SU-DHL-6 (cell line): ENCODE results near the gene CLDN11.

Experiments
- H2AFZ ChIP-seq: fragments of 200-600 bp; sonication (generic); 2 replicates; pipeline ENCODE4 v1.6.1; 2014; ENCODE audit warnings: low read depth, mild to moderate bottlenecking, moderate library complexity, mixed read lengths, antibody characterized with exemption, low read length; ENCODE audit not compliant: severe bottlenecking
- H3F3A ChIP-seq: fragments of 200-600 bp; shearing (Covaris generic); 2 replicates; pipeline ENCODE4 v1.6.0; 2016; ENCODE audit warnings: antibody characterized with exemption, mild to moderate bottlenecking; ENCODE audit not compliant: insufficient read depth
- H3K27ac ChIP-seq: fragments of 200-600 bp; sonication (generic); 2 replicates; pipeline ENCODE4 v1.5.1; 2016; ENCODE audit warnings: low read depth, mild to moderate bottlenecking, low read length, moderate library complexity, mixed read lengths
- H3K27me3 ChIP-seq: fragments of 200-600 bp; sonication (generic), shearing (Covaris generic); 2 replicates; pipeline ENCODE4 v1.6.0; 2014; ENCODE audit warnings: mild to moderate bottlenecking, low read length
- H3K36me3 ChIP-seq: fragments of 200-600 bp; sonication (generic); 2 replicates; pipeline ENCODE4 v1.6.1; 2014; ENCODE audit warnings: mild to moderate bottlenecking, low read length, mixed read lengths
- H3K4me2 ChIP-seq: fragments of 300-600, 200-600 bp; shearing (Covaris generic), sonication (generic); 2 replicates; pipeline ENCODE4 v1.6.0; 2014; ENCODE audit warnings: low read length, low read depth, mild to moderate bottlenecking; ENCODE audit not compliant: poor library complexity, severe bottlenecking
- H3K4me3 ChIP-seq: fragments of 200-600 bp; sonication (generic); 2 replicates; pipeline ENCODE4 v1.5.1; 2014; ENCODE audit warnings: antibody characterized with exemption, low read length, mild to moderate bottlenecking, mixed read lengths; ENCODE audit not compliant: insufficient read depth, poor library complexity, severe bottlenecking
- H3K79me2 ChIP-seq: fragments of 200-600 bp; sonication (generic); 2 replicates; pipeline ENCODE4 v1.6.1; 2014; ENCODE audit warnings: mild to moderate bottlenecking, low read length, moderate library complexity; ENCODE audit not compliant: insufficient read depth
- H3K9ac ChIP-seq: fragments of 200-600 bp; sonication (generic); 2 replicates; pipeline ENCODE4 v1.7.0; 2014; ENCODE audit warnings: mild to moderate bottlenecking, low read length
- H3K9me2 ChIP-seq: fragments of 200-600 bp; sonication (generic); replicated peaks from 2 replicates; pipeline ENCODE4 v1.6.1; 2014; ENCODE audit warnings: low read length; ENCODE audit not compliant: insufficient read depth
- H3K9me3 ChIP-seq: fragments of 200-600 bp; sonication (generic); 2 replicates; pipeline ENCODE4 v1.6.1; 2014; ENCODE audit warnings: low read length, mixed read lengths; ENCODE audit not compliant: insufficient read depth
- H4K20me1 ChIP-seq: fragments of 200-600 bp; sonication (generic); 2 replicates; pipeline ENCODE4 v1.6.1; 2014; ENCODE audit warnings: low read depth, mild to moderate bottlenecking, antibody characterized with exemption, low read length, moderate library complexity, mixed read lengths
- CTCF ChIP-seq: fragments of 200-600 bp; sonication (generic); IDR thresholded peaks from one replicate; pipeline ENCODE4 v1.5.1; 2017; ENCODE audit warnings: antibody characterized with exemption, mild to moderate bottlenecking, low read length, moderate library complexity; ENCODE audit not compliant: insufficient read depth, poor library complexity, severe bottlenecking
- EZH2phosphoT487 ChIP-seq: fragments of 200-600 bp; sonication (generic), shearing (Covaris generic); conservative IDR thresholded peaks from 2 replicates; pipeline ENCODE4 v1.6.1; 2018; ENCODE audit warnings: mild to moderate bottlenecking, antibody characterized with exemption, low read length, moderate library complexity, mixed read lengths

Gene CLDN11

GRCh38 chr3:170426240-170426797, 7.7 kb downstream of the CLDN11 start:
- Histone ChIP-seq H3K9me2 (no peaks in the 10 kb centered on the region), H3K27me3 (no peaks in the 10 kb centered on the region), H2AFZ (no peak overlapping the region), H4K20me1 (no peaks in the 10 kb centered on the region), H3K79me2 (no peaks in the 10 kb centered on the region), H3K4me2 (no peak overlapping the region), H3K9ac (no peak overlapping the region), H3F3A (no peaks in the 10 kb centered on the region), H3K27ac (no peak overlapping the region), H3K36me3 (no peaks in the 10 kb centered on the region), H3K9me3 (no peaks in the 10 kb centered on the region), H3K4me3 (no peak overlapping the region)
- TF ChIP-seq EZH2phosphoT487: no peak
- no peak for TF ChIP-seq CTCF

DNA sequence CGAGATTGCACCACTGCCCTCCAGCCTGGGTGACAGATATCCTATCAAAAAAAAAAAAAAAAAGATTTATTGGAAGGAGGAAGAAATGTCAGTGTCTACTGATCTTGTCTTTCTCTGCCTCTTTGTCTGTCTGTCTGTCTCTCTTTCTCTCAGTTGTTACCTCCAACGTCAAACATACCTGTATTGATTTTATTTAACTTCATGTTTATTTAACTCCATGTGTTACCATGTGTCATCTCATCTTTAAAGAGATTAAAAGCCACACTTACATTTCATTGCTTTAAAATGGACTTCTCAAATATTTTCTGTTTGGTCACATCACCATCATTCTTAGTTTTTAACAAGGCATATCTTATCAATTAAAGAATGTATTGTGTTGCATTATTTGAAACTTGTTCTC, 9.4 kb downstream of the CLDN11 start:
- Histone ChIP-seq H3K9me3 (no peaks in the 10 kb centered on the region), H3K9ac (no peak overlapping the region), H4K20me1 (no peaks in the 10 kb centered on the region), H3K27me3 (no peaks in the 10 kb centered on the region), H2AFZ (no peak overlapping the region), H3K4me3 (no peak overlapping the region), H3F3A (no peaks in the 10 kb centered on the region), H3K36me3 (no peaks in the 10 kb centered on the region), H3K4me2 (no peak overlapping the region), H3K9me2 (no peaks in the 10 kb centered on the region), H3K79me2 (no peaks in the 10 kb centered on the region), H3K27ac (no peak overlapping the region)
- no peak for TF ChIP-seq CTCF
- TF ChIP-seq EZH2phosphoT487: no peak

DNA sequence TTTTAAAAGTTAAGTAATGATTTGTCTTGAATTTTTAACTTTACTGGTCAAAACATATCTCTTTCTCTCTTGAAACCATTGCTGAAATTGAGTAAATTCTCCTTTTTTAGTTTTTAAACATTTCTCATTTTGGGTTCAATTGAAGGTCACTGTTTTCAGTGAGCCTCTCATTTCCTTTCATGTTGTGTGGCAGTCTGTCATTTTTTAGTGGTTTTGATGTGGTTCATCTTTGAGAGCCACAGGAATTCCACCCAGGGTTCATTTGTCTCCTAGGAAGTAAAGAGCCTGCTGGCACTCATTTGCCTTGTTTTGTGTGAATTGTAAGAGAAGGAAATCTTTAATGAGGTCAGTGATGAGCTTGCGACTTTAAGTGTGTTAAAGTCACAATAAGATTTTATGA, 10.4 kb downstream of the CLDN11 start:
- H3F3A ChIP-seq: no peaks in the 10 kb centered on the region
- H2AFZ ChIP-seq: no peak overlapping the region

More for the DNA sequence above, 10.4 kb downstream of the CLDN11 start:
- H3K36me3 ChIP-seq: no peaks in the 10 kb centered on the region
- no peaks in the 10 kb centered on the region for H3K9me2 ChIP-seq
- no peaks in the 10 kb centered on the region for H4K20me1 ChIP-seq
- H3K9ac ChIP-seq: no peak overlapping the region
- TF ChIP-seq EZH2phosphoT487 (no peak), CTCF (no peak)
- no peak overlapping the region for H3K27ac ChIP-seq
- no peak overlapping the region for H3K4me2 ChIP-seq
- no peaks in the 10 kb centered on the region for H3K27me3 ChIP-seq
- H3K4me3 ChIP-seq: no peak overlapping the region
- H3K9me3 ChIP-seq: no peaks in the 10 kb centered on the region
- H3K79me2 ChIP-seq: no peaks in the 10 kb centered on the region
